SJSA1 (cell line): ENCODE data around the gene ABI3BP. TPM values are rescaled to one million over a fixed set of nuclear protein-coding genes. Genes with fewer than 3 reads are reported as not detected.

Experiments
- DNase-seq, 2 experiments: peaks; one replicate each; pipeline ENCODE4 v3.0.0-alpha.2; 2015 to 2020; ENCODE audit warnings: low spot score in 2 of 2, low read depth in 1 of 2
- H3K27ac ChIP-seq: fragments of 250-450 bp; sonication (Bioruptor Pico); 2 replicates; pipeline ENCODE4 v1.5.1; 2020; ENCODE audit warnings: mild to moderate bottlenecking, moderate library complexity
- H3K27me3 ChIP-seq: fragments of 250-450 bp; sonication (Bioruptor Pico); replicated peaks from 2 replicates; pipeline ENCODE4 v1.5.1; 2020; ENCODE audit warnings: mild to moderate bottlenecking, moderate library complexity
- H3K36me3 ChIP-seq: fragments of 250-450 bp; sonication (Bioruptor Pico); 2 replicates; pipeline ENCODE4 v1.5.1; 2020; ENCODE audit warnings: mild to moderate bottlenecking
- H3K4me1 ChIP-seq: fragments of 250-450 bp; sonication (Bioruptor Pico); replicated peaks from 2 replicates; pipeline ENCODE4 v1.6.1; 2021; ENCODE audit warnings: mild to moderate bottlenecking
- H3K4me3 ChIP-seq: fragments of 250-450 bp; sonication (Bioruptor Pico); 2 replicates; pipeline ENCODE4 v1.5.1; 2020; ENCODE audit warnings: mild to moderate bottlenecking
- H3K9me3 ChIP-seq: fragments of 250-450 bp; sonication (Bioruptor Pico); replicated peaks from 2 replicates; pipeline ENCODE4 v1.5.1; 2020; ENCODE audit warnings: mild to moderate bottlenecking
- total RNA-seq: library from RNA; depleted of rRNA; stranded (reverse); fragments of >200 nt; shearing (Covaris generic); gene quantifications from 2 replicates; pipeline ENCODE4 v1.2.3, GENCODE V29; 2014

ABI3BP gene
- total RNA-seq, 1 experiment from 2014 or later = 0.05 TPM

DNA sequence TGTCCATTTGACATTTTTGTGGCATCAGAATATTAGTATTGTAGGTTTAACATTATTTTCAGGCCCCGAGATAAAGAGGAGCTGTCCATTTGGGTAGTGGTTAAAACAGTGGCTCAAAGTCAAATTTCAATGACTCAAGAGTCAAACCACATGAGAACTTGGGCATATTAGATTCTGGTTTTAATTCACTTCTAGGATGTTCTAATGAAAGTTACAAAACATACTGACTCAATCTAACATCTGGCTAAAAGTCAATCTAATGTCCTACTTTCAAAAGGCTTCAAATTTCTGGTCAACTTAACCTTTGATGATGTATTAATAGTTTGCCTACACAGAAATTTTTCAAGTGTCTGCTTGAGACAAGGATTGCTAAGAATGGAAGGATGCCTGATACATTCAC, 112.4 kb downstream of the ABI3BP start:
- DNase-seq = no peak
- peaks cover 4% of the 10 kb centered on the region; the same call in 1 of the 2 replicates for H3K27me3 ChIP-seq
- no peaks in the 10 kb centered on the region for H3K36me3 ChIP-seq
- H3K27ac ChIP-seq = no peak overlapping the region
- no peak overlapping the region for H3K4me3 ChIP-seq
- no peaks in the 10 kb centered on the region for H3K4me1 ChIP-seq
- no peaks in the 10 kb centered on the region for H3K9me3 ChIP-seq

DNA sequence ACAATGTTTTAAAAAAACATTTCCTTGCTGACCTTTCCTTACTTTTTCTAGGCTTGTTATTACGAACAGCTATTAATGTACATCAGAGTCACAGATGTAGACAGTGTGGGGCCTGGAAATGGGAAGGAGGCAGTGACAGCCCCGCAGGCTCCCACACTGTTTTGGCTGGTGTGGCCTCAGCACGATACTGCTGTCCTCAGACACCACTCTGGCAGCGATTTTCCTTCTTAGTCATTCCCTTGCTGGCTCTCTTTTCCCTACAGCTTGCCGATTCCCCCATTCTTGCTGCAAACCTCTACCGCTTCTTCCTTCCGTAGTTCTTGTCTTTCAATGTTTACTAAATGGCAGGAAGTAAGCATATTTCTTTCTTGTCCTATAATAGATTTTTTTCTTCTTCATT, 113.1 kb downstream of the ABI3BP start:
- Histone ChIP-seq H3K27ac (no peak overlapping the region), H3K36me3 (no peaks in the 10 kb centered on the region), H3K4me1 (no peaks in the 10 kb centered on the region), H3K4me3 (no peak overlapping the region), H3K9me3 (no peaks in the 10 kb centered on the region), H3K27me3 (no peaks in the 10 kb centered on the region)
- DNase-seq = no peak

DNA sequence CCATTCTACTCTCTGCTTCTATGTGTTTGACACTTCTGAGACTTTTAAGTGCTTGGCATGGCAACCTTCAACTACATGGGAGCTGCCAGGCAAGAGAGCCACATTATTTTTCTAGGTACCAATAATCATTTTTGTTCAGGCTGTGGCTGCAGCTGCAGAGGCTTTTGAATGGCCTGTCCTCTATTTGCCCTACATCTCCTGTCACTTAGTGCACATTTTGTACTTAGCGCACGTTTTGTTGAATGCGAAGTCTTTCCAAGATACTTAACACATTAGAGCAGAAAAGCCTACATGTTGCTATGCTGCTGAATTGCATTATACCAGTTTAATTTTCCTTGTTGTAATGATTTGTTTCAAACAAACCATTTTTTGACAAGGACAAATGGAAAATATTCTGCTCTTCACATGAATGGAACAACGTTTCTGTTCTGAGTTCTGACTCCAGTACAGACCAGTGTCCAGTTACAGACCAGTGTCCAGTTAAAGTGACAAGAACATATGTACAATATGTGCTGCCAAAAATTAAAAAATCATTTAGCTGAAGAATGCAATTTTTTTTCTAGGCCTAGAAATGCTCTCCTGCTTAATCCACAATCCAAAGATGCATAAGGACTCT, 113.9 kb downstream of the ABI3BP start:
- no peak for DNase-seq
- Histone ChIP-seq H3K36me3 (no peaks in the 10 kb centered on the region), H3K27me3 (no peaks in the 10 kb centered on the region), H3K4me1 (no peaks in the 10 kb centered on the region), H3K27ac (no peak overlapping the region), H3K4me3 (no peak overlapping the region), H3K9me3 (no peaks in the 10 kb centered on the region)

DNA sequence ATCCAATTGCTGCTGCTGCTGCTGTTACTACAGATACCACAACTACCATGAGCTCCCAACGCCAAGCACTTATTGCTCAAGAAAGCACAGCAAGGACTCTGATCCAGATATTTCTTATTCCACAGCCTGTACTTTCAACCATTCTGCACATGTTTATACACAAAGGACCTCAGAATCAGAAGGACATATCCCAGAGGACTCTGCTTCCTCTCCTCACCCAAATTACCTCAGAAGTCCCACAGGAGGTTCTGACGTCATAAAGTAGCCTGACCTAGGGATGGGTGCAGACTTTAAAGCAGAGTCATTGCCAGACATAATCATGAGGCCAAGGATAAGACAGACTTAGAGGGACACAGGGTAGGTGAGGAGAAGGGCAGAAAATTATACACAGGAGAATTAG, 115.9 kb downstream of the ABI3BP start:
- no peak for DNase-seq
- no peak overlapping the region for H3K27ac ChIP-seq
- no peaks in the 10 kb centered on the region for H3K36me3 ChIP-seq
- H3K4me1 ChIP-seq = no peaks in the 10 kb centered on the region
- no peaks in the 10 kb centered on the region for H3K9me3 ChIP-seq
- H3K27me3 ChIP-seq = no peaks in the 10 kb centered on the region
- no peak overlapping the region for H3K4me3 ChIP-seq

DNA sequence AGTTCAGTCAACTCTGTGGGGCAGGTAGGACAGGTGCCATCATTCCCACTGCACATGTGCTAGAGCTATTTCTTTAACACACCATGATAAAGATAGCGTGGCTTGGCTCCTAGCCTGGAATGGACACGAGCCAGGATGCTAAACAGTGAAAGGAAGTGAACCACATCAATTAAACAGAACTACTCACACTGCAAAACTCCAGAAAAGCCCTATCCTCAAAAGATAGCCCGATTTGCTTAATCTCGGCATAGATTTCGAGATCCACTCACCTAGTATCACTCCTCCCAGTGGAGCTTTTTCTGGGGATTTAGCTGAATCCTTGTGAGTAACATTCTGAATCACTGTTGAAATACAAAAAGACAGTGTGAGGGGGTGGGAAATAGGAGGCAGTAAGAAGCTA, 118.0 kb downstream of the ABI3BP start:
- Histone ChIP-seq H3K9me3 (no peaks in the 10 kb centered on the region), H3K4me1 (no peaks in the 10 kb centered on the region), H3K36me3 (no peaks in the 10 kb centered on the region), H3K4me3 (no peak overlapping the region), H3K27me3 (no peaks in the 10 kb centered on the region), H3K27ac (no peak overlapping the region)
- DNase-seq = no peak

- no peak overlapping the region for H3K27ac ChIP-seq
- no peak overlapping the region for H3K4me3 ChIP-seq
- no peaks in the 10 kb centered on the region for H3K4me1 ChIP-seq
- DNase-seq = no peak
- no peaks in the 10 kb centered on the region for H3K27me3 ChIP-seq
- no peaks in the 10 kb centered on the region for H3K36me3 ChIP-seq
- H3K9me3 ChIP-seq = no peaks in the 10 kb centered on the region
Observed at GRCh38 chr3:100873611-100874010, 119.6 kb downstream of the ABI3BP start.

DNA sequence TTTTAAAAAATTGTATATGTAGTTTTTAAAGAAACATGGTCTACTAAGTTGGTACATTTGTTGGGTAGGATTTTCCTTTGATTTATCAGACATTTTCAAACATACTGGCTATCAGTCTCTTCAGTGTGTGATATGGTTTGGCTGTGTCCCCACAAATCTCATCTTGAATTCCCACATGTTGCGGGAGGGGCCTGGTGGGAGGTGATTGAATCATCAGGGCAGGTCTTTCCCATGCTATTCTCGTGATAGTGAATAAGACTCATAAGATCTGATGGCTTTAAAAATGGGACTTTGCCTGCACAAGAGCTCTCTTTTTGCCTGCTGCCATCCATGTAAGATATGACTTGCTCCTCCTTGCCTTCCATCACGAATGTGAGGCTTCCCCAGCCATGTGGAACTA, 121.9 kb downstream of the ABI3BP start:
- Histone ChIP-seq H3K4me1 (no peaks in the 10 kb centered on the region), H3K27me3 (no peaks in the 10 kb centered on the region), H3K9me3 (no peaks in the 10 kb centered on the region), H3K27ac (no peak overlapping the region), H3K4me3 (no peak overlapping the region), H3K36me3 (no peaks in the 10 kb centered on the region)
- no peak for DNase-seq

- DNase-seq = no peak
- H3K27ac ChIP-seq = no peak overlapping the region
- H3K4me3 ChIP-seq = no peak overlapping the region
- no peaks in the 10 kb centered on the region for H3K9me3 ChIP-seq
- H3K36me3 ChIP-seq = no peaks in the 10 kb centered on the region
- H3K4me1 ChIP-seq = no peaks in the 10 kb centered on the region
- H3K27me3 ChIP-seq = no peaks in the 10 kb centered on the region
Observed at GRCh38 chr3:100869787-100870186, 123.4 kb downstream of the ABI3BP start.

- no peaks in the 10 kb centered on the region for H3K9me3 ChIP-seq
- no peaks in the 10 kb centered on the region for H3K4me1 ChIP-seq
- no peaks in the 10 kb centered on the region for H3K36me3 ChIP-seq
- no peak overlapping the region for H3K27ac ChIP-seq
- no peaks in the 10 kb centered on the region for H3K27me3 ChIP-seq
- no peak overlapping the region for H3K4me3 ChIP-seq
- DNase-seq = no peak
Observed at GRCh38 chr3:100868894-100869293, 124.3 kb downstream of the ABI3BP start.

DNA sequence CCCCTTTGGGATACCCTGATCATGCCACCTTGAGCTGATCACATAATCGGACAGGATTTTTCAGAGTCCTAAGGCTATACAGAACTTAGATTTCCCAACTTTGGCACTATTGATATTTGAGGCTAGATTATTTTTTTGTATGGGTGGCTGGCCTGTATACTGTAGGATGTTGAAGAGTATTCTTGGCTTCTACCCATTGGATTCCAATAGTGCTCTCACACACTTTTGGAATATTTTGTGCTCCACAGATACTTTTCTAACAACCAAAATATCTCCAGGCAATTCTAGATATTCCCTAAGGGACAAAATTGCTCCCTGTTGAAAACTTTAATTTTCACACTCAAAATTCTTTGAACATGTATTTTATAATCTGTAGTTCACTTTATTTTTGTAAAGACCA, 125.1 kb downstream of the ABI3BP start:
- Histone ChIP-seq H3K4me1 (no peaks in the 10 kb centered on the region), H3K27ac (no peak overlapping the region), H3K4me3 (no peak overlapping the region), H3K27me3 (no peaks in the 10 kb centered on the region), H3K9me3 (no peaks in the 10 kb centered on the region), H3K36me3 (no peaks in the 10 kb centered on the region)
- no peak for DNase-seq

- no peaks in the 10 kb centered on the region for H3K36me3 ChIP-seq
- no peak overlapping the region for H3K27ac ChIP-seq
- H3K4me1 ChIP-seq = no peaks in the 10 kb centered on the region
- DNase-seq = no peak
- 0 out of 2 replicates have a peak, but pooled peaks cover 3% of the 10 kb centered on the region for H3K27me3 ChIP-seq
- H3K4me3 ChIP-seq = no peak overlapping the region
- H3K9me3 ChIP-seq = no peaks in the 10 kb centered on the region
Observed at GRCh38 chr3:100865442-100865841, 127.8 kb downstream of the ABI3BP start.

DNA sequence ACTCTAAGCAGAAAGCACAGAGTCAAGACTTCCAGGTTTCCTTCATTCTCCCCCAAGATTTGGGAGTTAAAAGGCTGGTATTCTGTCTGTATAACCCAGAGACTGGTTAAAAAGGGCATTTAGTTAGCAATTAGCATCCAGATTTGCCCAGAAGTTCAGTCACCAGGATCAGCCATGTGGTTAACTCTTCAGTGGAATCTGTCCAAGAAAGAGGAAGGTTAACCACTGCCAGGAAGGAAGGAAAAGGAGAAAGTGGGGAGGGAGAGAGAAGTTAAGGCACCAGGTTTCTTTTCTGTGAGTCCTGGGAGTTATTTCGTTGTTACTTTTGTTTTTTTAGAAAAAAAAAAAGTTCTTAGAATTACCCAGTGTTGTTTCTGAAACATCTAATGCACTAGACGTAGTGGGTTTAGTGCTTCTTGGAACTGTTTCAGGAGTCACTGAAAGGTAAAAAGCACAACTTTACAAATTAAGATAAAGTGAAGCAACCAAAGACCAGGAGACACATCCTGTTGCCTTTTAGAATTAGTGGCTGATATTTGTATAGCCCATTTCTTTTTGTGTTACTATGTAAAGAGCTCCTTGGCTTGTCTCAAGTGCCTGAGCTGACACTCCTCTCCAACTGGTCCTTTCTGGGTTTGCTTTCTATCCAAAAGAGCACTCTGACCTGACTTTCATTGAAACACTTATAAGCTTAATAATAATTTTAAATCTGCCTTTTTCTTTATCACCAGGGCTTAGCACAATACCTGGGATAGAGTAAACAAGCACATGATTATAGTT, 128.6 kb downstream of the ABI3BP start:
- no peak overlapping the region for H3K27ac ChIP-seq
- no peaks in the 10 kb centered on the region for H3K9me3 ChIP-seq
- no peak for DNase-seq
- 0 out of 2 replicates have a peak, but pooled peaks cover 4% of the 10 kb centered on the region for H3K27me3 ChIP-seq
- no peaks in the 10 kb centered on the region for H3K4me1 ChIP-seq
- H3K36me3 ChIP-seq = no peaks in the 10 kb centered on the region
- no peak overlapping the region for H3K4me3 ChIP-seq

- Histone ChIP-seq H3K27me3 (peaks cover 8% of the 10 kb centered on the region; the same call in 1 of the 2 replicates), H3K27ac (no peak overlapping the region), H3K36me3 (no peaks in the 10 kb centered on the region), H3K9me3 (no peaks in the 10 kb centered on the region), H3K4me1 (no peaks in the 10 kb centered on the region), H3K4me3 (no peak overlapping the region)
- no peak for DNase-seq
Observed at GRCh38 chr3:100857863-100858262, 135.4 kb downstream of the ABI3BP start.

- peaks cover 8% of the 10 kb centered on the region; the same call in 1 of the 2 replicates for H3K27me3 ChIP-seq
- no peaks in the 10 kb centered on the region for H3K36me3 ChIP-seq
- no peaks in the 10 kb centered on the region for H3K4me1 ChIP-seq
- no peak overlapping the region for H3K27ac ChIP-seq
- H3K9me3 ChIP-seq = no peaks in the 10 kb centered on the region
- H3K4me3 ChIP-seq = no peak overlapping the region
- no peak for DNase-seq
Observed at GRCh38 chr3:100856821-100857220, 136.4 kb downstream of the ABI3BP start.
